ENCODE data around the gene RNF145.
"Not testable (repeated sequence)": the region's sequence is repeated elsewhere in the genome, so short reads cannot be mapped to it uniquely, and the experiment has no call there.

The RNF145 gene

DNA sequence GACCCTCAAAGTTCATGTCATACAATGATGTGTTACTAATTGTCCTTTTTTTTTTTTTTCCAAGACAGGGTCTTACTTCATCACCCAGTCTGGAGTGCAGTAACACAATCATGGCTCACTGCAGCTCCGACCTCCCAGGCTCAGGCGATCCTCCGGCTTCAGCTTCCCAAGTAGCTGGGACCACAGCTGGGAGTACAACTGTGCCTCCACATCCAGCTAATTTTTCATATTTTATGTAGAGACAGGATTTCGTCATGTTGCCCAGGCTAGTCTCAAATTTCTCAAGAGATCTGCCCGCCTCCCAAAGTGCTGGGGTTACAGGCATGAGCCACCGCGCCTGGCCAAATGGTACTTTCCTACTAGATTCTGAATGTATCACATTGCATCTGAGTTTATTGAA, 60.3 kb downstream of the RNF145 start:
- Histone ChIP-seq H3K27me3 (ENCODE audit: insufficient read depth, low read length) (no peaks in the 10 kb centered on the region), H3K36me3 (ENCODE audit: insufficient read depth, low read depth, low read length) (no peaks in the 10 kb centered on the region), H3K4me1 (ENCODE audit: insufficient read depth, low read length) (no peaks in the 10 kb centered on the region), H3K27ac (ENCODE audit: low read length) (no peak overlapping the region), H3K4me3 (ENCODE audit: low read length) (no peak overlapping the region), H3K9me3 (ENCODE audit: insufficient read depth, low read depth, low read length) (no peaks in the 10 kb centered on the region), H3K9ac (ENCODE audit: low read depth, low read length) (no peak overlapping the region)

DNA sequence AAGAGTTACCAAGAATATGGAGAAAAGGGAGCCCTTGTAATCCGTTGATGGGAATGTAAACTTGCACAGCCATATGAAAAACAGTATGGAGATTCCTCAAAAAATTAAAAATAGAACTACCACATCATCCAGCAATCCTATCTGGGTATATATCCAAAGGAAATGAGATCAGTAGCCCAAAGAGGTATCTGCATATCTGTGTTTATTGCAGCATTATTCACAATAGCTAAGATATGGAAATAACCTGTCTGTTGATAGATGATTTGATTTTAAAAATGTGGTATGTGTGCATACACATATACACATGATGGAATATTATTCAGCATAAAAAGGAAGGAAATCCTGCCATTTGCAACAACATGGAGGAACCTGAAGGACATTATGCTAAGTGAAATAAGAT, 61.4 kb downstream of the RNF145 start:
- Histone ChIP-seq H3K4me1 (ENCODE audit: insufficient read depth, low read length) (no peaks in the 10 kb centered on the region), H3K9ac (ENCODE audit: low read depth, low read length) (no peak overlapping the region), H3K36me3 (ENCODE audit: insufficient read depth, low read depth, low read length) (no peaks in the 10 kb centered on the region), H3K9me3 (ENCODE audit: insufficient read depth, low read depth, low read length) (no peaks in the 10 kb centered on the region), H3K27me3 (ENCODE audit: insufficient read depth, low read length) (no peaks in the 10 kb centered on the region), H3K4me3 (ENCODE audit: low read length) (no peak overlapping the region), H3K27ac (ENCODE audit: low read length) (no peak overlapping the region)

DNA sequence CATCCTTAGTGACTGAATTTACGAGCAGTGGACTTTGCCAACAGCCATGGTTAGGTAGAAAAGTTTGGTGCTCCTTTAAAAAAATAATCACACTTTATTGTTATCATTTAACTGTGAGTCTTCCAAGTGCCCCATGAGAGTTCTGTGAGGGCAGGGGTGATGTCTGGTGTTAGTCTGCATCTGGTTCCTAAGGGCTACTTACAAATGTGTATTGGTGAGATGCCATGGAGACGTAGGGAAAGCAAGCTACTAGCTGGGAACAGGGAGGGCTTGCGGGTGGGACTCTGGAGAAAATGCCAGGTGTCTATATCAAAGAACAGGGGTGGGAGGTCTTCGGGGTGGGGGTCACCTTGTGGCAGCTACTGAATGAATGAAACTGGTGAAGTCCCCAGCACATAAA, 62.5 kb downstream of the RNF145 start:
- Histone ChIP-seq H3K27me3 (ENCODE audit: insufficient read depth, low read length) (no peaks in the 10 kb centered on the region), H3K36me3 (ENCODE audit: insufficient read depth, low read depth, low read length) (no peaks in the 10 kb centered on the region), H3K27ac (ENCODE audit: low read length) (no peak overlapping the region), H3K4me1 (ENCODE audit: insufficient read depth, low read length) (no peaks in the 10 kb centered on the region), H3K9me3 (ENCODE audit: insufficient read depth, low read depth, low read length) (no peaks in the 10 kb centered on the region), H3K4me3 (ENCODE audit: low read length) (no peak overlapping the region), H3K9ac (ENCODE audit: low read depth, low read length) (no peak overlapping the region)

DNA sequence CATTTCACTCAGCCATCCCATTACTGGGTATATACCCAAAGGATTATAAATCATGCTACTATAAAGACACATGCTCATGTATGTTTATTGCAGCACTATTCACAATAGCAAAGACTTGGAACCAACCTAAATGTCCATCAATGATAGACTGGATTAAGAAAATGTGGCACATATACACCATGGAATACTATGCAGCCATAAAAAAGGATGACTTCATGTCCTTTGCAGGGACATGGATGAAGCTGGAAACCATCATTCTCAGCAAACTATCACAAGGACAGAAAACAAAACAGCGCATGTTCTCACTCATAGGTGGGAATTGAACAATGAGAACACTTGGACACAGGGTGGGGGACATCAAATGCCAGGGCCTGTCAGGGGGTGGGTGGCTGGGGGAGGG, 64.2 kb downstream of the RNF145 start:
- not testable (repeated sequence) for H3K4me3 ChIP-seq (ENCODE audit: low read length); H3K27ac ChIP-seq (ENCODE audit: low read length); H3K9me3 ChIP-seq (ENCODE audit: insufficient read depth, low read depth, low read length); H3K9ac ChIP-seq (ENCODE audit: low read depth, low read length); H3K4me1 ChIP-seq (ENCODE audit: insufficient read depth, low read length); H3K36me3 ChIP-seq (ENCODE audit: insufficient read depth, low read depth, low read length); H3K27me3 ChIP-seq (ENCODE audit: insufficient read depth, low read length)

DNA sequence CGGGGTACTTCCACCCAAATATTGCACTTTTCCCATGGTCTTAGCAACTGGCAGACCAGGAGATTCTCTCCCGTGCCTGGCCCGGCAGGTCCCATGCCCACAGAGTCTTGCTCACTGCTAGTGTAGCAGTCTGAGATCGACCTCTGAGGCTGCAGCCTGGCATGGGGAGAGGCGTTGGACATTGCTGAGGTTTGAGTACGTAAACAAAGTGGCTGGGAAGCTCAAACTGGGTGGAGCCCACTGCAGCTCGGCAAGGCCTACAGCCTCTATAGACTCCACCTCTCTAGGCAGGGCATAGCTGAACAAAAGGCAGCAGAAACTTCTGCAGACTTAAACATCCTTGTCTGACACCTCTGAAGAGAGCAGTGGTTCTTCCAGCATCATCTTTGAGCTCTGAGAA, 69.6 kb downstream of the RNF145 start:
- H3K9ac ChIP-seq (ENCODE audit: low read depth, low read length), result no peak overlapping the region
- H3K27ac ChIP-seq (ENCODE audit: low read length), result no peak overlapping the region
- H3K4me1 ChIP-seq (ENCODE audit: insufficient read depth, low read length), result no peaks in the 10 kb centered on the region
- no peaks in the 10 kb centered on the region for H3K9me3 ChIP-seq (ENCODE audit: insufficient read depth, low read depth, low read length)
- H3K27me3 ChIP-seq (ENCODE audit: insufficient read depth, low read length), result no peaks in the 10 kb centered on the region
- no peaks in the 10 kb centered on the region for H3K36me3 ChIP-seq (ENCODE audit: insufficient read depth, low read depth, low read length)
- no peak overlapping the region for H3K4me3 ChIP-seq (ENCODE audit: low read length)

DNA sequence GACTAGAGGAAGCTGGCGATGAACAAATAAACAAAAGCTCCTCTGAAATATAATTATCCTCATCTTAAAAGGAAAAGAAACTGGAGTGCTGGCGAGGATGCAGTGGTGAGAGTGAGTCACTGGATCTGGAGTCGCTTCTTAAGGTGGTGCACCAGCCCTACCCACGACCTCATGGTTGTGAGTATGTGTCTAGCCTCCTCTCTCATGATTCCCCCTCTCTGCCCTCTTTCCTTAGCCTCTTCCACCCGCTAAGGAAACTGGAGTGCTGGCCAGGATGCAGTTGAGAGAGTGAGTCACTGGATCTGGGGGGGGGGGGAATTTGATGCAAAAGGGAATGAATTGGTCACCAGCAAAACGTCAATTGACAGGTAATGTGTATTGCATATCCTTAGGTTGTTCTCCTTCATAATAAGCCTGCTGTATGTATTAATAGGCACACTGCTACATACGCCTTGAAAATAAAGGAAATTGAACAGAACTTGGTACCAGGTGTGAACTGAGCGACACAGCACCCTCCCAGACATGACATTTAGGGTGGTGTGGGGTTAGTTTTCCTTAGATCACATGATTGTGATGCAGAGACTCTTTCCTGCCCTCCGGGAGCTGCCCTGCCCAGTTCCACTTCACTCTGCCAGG, 73.3 kb downstream of the RNF145 start:
- no peak overlapping the region for H3K27ac ChIP-seq (ENCODE audit: low read length)
- H3K27me3 ChIP-seq (ENCODE audit: insufficient read depth, low read length), result no peaks in the 10 kb centered on the region
- H3K4me1 ChIP-seq (ENCODE audit: insufficient read depth, low read length), result no peaks in the 10 kb centered on the region
- no peaks in the 10 kb centered on the region for H3K9me3 ChIP-seq (ENCODE audit: insufficient read depth, low read depth, low read length)
- no peaks in the 10 kb centered on the region for H3K36me3 ChIP-seq (ENCODE audit: insufficient read depth, low read depth, low read length)
- H3K4me3 ChIP-seq (ENCODE audit: low read length), result no peak overlapping the region
- no peak overlapping the region for H3K9ac ChIP-seq (ENCODE audit: low read depth, low read length)

DNA sequence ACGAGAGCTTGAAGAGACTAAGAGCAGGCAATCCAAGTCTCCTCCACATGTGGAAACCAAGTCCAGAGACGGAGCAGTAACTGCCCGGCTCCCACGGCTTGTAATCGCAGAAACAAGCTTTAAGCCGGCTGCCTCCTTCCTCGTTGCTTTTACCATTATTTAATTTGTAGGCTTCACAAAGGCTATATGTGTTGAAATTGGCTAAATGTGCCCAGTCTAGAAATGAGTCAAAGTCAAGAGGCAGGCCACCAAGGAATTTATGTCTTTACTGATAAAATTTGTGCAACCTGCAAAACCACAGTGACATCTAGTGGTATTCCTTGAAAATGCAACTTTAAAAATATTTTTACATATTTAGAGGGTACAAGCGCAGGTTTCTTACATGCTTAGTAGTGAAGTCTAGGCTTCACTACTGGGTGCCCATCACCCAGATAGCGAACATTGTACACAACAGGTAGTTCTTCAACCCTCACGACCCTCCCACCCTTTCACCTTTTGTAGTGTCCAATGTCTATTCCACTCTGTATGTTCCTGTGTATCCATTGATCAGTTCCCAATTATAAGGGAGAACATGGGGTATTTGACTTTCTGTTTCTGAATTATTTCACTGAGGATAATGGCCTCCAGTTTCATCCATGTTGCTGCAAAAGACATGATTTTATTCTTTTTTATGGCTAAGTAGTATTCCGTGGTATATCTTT, 76.2 kb downstream of the RNF145 start:
- no peak overlapping the region for H3K9ac ChIP-seq (ENCODE audit: low read depth, low read length)
- no peaks in the 10 kb centered on the region for H3K36me3 ChIP-seq (ENCODE audit: insufficient read depth, low read depth, low read length)
- H3K9me3 ChIP-seq (ENCODE audit: insufficient read depth, low read depth, low read length), result no peaks in the 10 kb centered on the region
- no peaks in the 10 kb centered on the region for H3K27me3 ChIP-seq (ENCODE audit: insufficient read depth, low read length)
- H3K4me1 ChIP-seq (ENCODE audit: insufficient read depth, low read length), result no peaks in the 10 kb centered on the region
- H3K4me3 ChIP-seq (ENCODE audit: low read length), result no peak overlapping the region
- no peak overlapping the region for H3K27ac ChIP-seq (ENCODE audit: low read length)

DNA sequence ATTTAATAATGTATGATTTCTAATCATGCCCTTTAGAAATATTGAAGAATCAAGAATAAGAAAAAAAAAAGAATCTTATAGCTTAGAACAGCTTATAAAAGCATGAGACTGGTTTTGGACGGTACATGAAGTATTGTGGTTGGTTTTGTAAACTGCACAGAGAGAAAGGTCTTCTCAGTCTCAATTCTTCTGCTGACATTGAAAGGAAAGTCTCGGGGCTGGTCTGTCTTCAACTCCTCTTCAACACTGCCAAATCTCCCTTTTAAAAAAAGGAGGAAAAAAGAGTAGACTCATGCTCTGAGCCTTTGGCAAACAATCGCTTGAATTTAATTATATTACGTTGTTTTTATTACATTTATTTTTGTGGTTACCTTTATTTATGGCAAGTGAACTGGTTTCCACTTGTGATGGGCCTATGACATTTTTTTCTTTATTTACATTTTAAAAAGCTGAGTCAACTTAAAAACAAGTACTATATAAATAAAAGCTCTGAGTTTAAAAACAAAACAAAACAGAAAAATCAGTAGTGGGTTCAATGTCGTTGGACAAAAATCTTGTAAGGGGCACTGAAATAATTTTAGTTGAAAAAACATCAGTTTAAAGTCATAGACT, 76.8 kb downstream of the RNF145 start:
- Histone ChIP-seq H3K4me1 (ENCODE audit: insufficient read depth, low read length) (no peaks in the 10 kb centered on the region), H3K9ac (ENCODE audit: low read depth, low read length) (no peak overlapping the region), H3K4me3 (ENCODE audit: low read length) (no peak overlapping the region), H3K9me3 (ENCODE audit: insufficient read depth, low read depth, low read length) (no peaks in the 10 kb centered on the region), H3K27me3 (ENCODE audit: insufficient read depth, low read length) (no peaks in the 10 kb centered on the region), H3K27ac (ENCODE audit: low read length) (no peak overlapping the region), H3K36me3 (ENCODE audit: insufficient read depth, low read depth, low read length) (no peaks in the 10 kb centered on the region)

DNA sequence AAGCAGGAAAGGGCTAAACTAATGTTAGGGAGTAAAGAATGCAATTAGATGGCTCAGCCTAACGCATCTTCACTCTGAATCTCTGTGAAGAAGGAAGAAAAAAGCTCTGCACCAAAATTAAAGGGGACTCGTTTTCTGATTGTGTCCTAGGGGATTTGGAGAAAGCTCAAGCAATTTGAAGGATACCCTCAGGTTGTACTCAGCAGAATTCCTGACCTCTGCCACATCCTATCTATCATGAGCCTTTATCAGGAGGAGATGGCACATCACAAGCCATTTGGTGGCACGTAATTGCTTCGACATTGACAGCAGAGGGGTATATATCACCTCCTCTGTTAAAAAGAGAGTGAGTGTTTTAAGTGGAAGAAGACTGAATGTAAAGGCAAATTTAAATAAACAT, 77.4 kb downstream of the RNF145 start:
- no peaks in the 10 kb centered on the region for H3K36me3 ChIP-seq (ENCODE audit: insufficient read depth, low read depth, low read length)
- H3K27ac ChIP-seq (ENCODE audit: low read length), result no peak overlapping the region
- H3K27me3 ChIP-seq (ENCODE audit: insufficient read depth, low read length), result no peaks in the 10 kb centered on the region
- no peak overlapping the region for H3K4me3 ChIP-seq (ENCODE audit: low read length)
- no peaks in the 10 kb centered on the region for H3K4me1 ChIP-seq (ENCODE audit: insufficient read depth, low read length)
- no peak overlapping the region for H3K9ac ChIP-seq (ENCODE audit: low read depth, low read length)
- H3K9me3 ChIP-seq (ENCODE audit: insufficient read depth, low read depth, low read length), result no peaks in the 10 kb centered on the region

DNA sequence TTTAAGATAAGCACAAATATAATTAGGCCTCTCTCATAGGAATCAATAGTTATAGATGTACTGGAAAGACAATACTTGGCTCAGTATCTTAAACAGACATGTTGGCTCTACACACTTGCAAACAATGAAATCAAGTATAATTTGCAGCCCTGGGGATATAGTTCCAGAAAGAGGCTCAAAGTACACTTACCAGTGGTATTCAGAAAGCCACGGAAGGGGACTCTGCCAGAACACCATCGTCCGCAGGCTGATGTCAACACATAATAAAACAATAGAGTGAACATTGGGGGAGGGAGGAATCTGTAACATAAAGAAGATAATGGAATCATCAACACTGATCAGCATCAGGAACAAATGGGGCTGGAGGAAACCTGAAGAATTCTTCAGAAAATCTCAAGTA, 78.5 kb downstream of the RNF145 start:
- no peak overlapping the region for H3K9ac ChIP-seq (ENCODE audit: low read depth, low read length)
- H3K4me1 ChIP-seq (ENCODE audit: insufficient read depth, low read length), result no peaks in the 10 kb centered on the region
- H3K27ac ChIP-seq (ENCODE audit: low read length), result no peak overlapping the region
- no peak overlapping the region for H3K4me3 ChIP-seq (ENCODE audit: low read length)
- H3K9me3 ChIP-seq (ENCODE audit: insufficient read depth, low read depth, low read length), result no peaks in the 10 kb centered on the region
- H3K27me3 ChIP-seq (ENCODE audit: insufficient read depth, low read length), result no peaks in the 10 kb centered on the region
- H3K36me3 ChIP-seq (ENCODE audit: insufficient read depth, low read depth, low read length), result no peaks in the 10 kb centered on the region

DNA sequence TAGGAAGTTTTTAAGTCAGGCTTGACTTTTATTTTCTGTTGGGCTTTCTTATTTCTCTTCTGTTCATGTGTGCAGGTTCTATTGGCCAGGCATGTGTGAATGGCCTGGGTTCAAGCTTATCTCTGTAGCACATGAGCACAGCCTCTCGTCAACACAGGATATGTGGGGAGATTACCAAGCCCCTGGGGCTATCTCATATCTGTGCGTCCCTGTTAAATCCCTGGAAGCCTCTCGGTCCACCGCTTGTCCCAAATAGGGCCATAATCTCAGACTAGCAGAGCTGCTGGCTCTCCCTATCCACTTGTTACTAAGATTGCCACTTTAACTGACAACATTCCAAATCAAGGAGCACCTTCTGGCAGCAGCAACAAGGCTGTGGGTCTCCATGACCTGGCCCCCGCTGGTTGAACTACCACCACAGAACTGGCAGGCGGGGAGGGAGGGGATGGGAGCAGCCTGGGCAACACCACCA, 81.2 kb downstream of the RNF145 start:
- Histone ChIP-seq H3K36me3 (ENCODE audit: insufficient read depth, low read depth, low read length) (no peaks in the 10 kb centered on the region), H3K27me3 (ENCODE audit: insufficient read depth, low read length) (no peaks in the 10 kb centered on the region), H3K27ac (ENCODE audit: low read length) (no peak overlapping the region), H3K9me3 (ENCODE audit: insufficient read depth, low read depth, low read length) (no peaks in the 10 kb centered on the region; the same call in 1 of the 2 replicates), H3K4me3 (ENCODE audit: low read length) (no peak overlapping the region), H3K9ac (ENCODE audit: low read depth, low read length) (no peak overlapping the region), H3K4me1 (ENCODE audit: insufficient read depth, low read length) (no peaks in the 10 kb centered on the region)

DNA sequence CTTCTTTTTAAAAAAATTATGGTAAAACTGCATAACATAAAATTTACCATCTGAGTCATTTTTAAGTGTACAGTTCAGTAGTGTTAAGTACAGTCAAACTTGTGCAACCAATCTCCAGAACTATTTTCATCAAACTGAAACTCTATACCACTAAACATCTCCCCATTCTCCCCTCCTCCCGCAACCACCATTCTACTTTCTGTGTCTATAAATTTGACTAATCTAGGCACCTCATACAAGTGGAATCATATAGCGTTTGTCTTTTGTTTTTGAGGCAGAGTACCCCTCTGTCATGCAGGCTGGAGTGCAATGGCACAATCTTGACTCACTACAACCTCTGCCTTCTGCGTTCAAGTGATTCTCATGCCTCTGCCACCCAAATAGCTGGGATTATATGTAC, 85.7 kb downstream of the RNF145 start:
- no peak overlapping the region for H3K27ac ChIP-seq (ENCODE audit: low read length)
- H3K4me1 ChIP-seq (ENCODE audit: insufficient read depth, low read length), result no peaks in the 10 kb centered on the region
- no peak overlapping the region for H3K4me3 ChIP-seq (ENCODE audit: low read length)
- H3K9me3 ChIP-seq (ENCODE audit: insufficient read depth, low read depth, low read length), result no peaks in the 10 kb centered on the region; the same call in 1 of the 2 replicates
- no peaks in the 10 kb centered on the region for H3K36me3 ChIP-seq (ENCODE audit: insufficient read depth, low read depth, low read length)
- H3K27me3 ChIP-seq (ENCODE audit: insufficient read depth, low read length), result no peaks in the 10 kb centered on the region
- H3K9ac ChIP-seq (ENCODE audit: low read depth, low read length), result no peak overlapping the region

Measured in iPS-20b (cell line).